ENCODE measurements around the gene CACNG4.

DNA sequence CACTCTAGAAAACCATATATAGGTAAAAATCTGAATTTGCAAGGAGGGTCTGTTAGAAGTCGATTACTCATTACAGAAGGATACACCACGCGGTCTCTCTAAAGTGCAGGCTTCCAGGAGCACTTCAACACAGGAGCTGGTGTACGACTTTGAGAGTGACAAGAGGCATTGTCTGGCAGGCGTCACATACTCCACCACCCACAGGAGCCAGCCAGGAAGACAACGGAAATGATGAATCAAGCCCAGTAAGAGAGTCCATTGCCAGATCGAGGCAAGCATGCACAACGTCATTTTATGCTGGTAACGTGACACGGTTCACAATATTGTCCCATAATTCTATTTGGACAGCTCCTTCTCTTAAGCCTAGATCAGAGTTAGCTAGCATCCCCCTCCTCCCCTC lies 15.0 kb upstream of the CACNG4 start:
- TF ChIP-seq, protein P1, sequence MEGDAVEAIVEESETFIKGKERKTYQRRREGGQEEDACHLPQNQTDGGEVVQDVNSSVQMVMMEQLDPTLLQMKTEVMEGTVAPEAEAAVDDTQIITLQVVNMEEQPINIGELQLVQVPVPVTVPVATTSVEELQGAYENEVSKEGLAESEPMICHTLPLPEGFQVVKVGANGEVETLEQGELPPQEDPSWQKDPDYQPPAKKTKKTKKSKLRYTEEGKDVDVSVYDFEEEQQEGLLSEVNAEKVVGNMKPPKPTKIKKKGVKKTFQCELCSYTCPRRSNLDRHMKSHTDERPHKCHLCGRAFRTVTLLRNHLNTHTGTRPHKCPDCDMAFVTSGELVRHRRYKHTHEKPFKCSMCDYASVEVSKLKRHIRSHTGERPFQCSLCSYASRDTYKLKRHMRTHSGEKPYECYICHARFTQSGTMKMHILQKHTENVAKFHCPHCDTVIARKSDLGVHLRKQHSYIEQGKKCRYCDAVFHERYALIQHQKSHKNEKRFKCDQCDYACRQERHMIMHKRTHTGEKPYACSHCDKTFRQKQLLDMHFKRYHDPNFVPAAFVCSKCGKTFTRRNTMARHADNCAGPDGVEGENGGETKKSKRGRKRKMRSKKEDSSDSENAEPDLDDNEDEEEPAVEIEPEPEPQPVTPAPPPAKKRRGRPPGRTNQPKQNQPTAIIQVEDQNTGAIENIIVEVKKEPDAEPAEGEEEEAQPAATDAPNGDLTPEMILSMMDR (IDR thresholded peaks at IDR 0.05; ENCODE audit: insufficient read depth, low read depth, low read length) = no peak
- no peak for TF ChIP-seq EZH2 (IDR thresholded peaks at IDR 0.05; ENCODE audit: insufficient read depth, low read length)
